ENCODE results near the gene EHD3.
A peak's percentile ranks its signal among the peaks of the same experiment; 100 is the strongest.
"Not testable (repeated sequence)": the region's sequence is repeated elsewhere in the genome, so short reads cannot be mapped to it uniquely, and the experiment has no call there.

EHD3 gene

DNA sequence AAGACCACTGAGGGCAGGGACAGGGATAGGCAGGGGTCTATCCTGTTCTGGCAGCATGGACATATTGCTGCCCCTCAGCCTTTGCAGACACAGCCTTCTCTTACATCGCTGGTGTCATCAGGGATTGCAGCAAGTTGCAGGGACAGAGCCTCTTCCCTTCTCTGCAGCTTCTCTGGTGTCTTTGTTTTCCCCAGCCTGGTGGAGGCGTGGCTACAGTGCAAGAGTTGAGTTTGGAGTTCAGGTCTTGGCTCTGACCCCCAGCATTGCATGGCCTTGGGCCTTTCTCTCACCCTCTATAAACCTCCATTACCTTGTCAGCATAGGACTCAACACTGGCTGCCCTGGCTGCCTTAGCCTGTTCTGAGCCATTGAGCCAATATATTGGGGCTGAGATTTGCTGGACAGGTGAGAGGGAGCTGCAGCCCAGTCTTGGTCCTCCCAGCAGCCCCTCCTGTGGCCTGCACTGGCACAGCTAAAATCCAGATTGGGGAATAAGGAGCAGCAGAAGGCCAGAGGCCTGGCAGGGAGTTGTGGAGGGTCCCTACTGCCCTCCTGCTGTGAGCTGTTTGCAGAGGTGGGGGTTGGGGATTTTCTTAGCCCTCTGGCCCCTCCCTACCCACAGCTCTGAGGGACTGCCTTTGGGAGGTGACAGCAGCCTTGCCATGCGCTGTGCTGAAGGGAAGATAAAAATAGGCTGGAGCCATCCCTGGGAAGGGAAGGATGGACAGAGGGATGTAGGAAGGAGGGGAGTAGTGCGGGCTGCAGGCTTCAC, 22.8 kb downstream of the EHD3 start:
- DNase-seq: no peak

DNA sequence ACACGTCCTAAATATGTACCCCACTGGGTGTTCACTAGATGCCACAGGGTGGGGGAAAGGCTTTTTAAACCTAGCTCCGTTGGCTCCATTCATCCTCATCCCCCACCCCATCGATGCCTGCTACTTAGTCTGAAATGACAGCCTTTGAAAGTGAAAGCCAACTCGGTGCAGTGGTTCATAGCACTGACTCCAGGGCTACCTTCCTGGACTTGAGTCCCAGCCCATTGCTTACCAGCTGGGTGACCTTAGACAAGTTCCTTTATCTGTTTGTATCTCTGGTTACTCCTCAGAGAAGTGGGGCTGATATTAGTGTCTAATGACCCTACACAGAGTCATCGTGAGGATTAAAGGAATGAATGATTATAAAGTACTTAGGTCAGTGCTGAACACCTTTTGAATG, 24.4 kb downstream of the EHD3 start:
- DNase-seq: no peak

DNA sequence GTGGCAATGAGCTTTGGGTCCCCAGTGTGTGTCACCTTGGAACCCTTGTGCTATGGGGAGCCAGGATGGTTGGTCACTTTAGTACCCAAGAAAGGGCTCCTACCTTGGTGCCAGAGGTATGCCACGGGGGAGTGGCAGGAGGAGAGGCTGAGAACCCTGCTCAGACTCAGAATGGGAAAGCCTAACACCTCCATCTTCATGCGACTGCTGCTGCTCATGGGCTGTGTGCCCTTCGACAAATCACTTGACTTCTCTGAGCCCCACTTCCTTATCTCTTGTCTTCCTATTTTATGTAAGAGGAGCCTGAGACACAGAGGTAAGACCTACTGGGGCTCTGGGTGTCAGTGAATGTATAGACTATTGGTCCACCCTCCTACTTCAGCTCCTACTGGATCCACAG, 25.1 kb downstream of the EHD3 start:
- DNase-seq: no peak

DNA sequence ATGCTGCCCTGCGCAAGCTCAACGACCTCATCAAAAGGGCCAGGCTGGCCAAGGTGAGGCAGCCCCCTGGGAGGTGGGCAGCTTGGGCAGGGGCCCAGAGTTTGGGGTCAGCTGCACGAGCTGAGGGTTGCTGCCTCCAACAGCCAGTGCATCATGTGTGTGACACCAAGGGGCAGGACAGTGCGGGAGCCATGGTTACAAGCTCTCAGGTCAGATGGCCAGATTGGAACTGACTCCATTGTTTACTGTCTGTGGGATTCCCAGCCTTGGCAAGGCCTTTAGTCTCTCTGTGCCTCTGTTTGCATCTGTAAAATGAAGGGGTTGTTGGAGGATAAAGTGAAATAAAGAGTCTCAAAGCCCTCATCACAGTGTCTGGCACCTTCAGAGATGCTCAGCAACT, 26.9 kb downstream of the EHD3 start:
- DNase-seq: no peak

DNA sequence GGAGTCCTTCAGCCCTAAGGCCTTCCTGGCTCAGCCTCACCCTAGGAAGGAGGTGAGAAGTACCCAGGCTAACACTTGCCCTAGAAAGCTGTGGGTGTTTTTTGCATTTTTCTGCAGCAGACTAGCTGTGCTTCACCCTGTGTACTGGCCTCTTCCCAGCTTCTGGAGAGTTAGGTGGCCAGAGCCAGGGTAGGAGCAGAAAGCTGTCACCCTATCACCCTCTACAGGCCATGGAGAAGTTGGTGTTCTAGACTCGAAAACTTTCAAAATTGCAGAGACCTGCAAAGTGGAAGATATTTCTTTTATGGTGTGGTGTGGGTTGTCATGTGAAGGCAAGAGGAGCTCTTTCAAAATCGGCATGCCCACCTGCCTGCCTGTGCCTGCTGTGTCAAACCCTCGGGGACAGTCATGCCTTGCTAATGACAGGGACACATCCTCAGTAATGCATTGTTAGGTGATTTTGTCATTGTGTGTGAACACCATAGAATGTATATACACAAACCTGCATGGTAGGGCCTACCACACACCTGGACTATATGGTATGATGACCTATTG, 29.8 kb downstream of the EHD3 start:
- no peak for DNase-seq

DNA sequence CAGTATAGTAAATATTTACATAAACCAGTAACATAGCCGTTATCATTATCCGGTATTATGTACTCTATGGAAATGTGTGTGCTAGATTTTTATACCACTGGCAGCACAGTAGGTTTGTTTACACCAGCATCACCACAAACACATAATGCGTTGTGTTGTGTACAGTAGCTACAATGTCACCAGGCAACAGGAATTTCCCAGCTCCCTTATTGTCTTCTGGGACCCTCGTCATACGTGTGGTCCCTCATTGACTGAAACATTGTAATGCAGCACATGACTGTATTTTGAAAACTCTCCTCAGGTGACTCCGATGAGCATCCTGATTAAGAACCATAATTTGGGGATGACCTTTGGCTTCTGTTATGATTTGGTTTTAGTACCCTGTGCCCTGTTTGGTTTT, 31.3 kb downstream of the EHD3 start:
- no peak for DNase-seq

DNA sequence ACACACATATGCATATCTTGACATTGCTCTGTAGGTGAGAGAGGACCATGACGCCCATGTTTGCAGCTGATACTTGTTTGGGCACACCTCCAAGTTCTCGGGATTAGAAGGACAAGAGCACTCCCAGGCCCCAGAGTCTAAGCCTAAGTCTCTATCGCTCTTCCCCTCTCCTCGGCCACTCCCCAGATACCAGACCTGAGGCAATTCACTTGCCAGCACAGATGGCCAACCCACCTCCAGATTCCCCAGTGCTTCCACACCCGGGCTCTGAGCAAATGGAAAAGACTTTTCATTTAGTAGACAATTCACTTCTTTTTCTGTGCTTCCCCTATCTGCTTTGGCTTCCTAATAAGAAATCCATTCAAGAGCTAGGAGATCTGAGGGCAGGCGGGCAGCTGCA, 32.9 kb downstream of the EHD3 start:
- DNase-seq: no peak

DNA sequence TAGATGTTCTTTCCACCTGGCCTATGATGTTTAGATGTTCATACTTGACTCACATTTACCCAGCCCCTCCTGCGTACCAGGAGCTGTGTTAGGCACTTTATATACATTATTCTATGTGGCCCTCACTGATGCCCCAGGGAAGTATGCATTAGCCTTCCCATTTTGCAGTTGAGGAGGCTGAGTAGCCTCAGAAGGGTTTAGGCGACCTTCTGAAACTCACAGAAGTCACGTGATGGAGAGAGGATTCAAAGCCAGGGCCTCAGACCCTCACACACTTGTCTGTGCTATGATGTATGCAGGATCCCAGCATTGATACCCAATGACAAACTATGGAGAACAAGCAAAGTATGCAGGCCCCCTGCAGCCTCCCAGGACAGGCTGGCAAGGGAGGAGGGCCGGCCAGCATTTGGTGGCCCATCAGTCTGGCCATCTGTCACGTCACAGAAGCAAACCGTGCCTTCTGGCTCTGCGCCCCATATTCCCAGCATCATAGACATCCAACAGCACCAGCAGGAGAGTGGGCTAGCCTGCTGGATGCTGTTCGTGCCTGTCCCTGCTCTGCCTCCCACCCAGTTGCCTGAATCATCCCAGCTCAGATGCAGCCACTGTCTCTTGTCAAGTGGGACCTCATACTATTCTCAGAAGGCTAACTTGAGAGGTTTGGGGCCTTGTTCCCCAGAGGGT, 33.6 kb downstream of the EHD3 start:
- no peak for DNase-seq

DNA sequence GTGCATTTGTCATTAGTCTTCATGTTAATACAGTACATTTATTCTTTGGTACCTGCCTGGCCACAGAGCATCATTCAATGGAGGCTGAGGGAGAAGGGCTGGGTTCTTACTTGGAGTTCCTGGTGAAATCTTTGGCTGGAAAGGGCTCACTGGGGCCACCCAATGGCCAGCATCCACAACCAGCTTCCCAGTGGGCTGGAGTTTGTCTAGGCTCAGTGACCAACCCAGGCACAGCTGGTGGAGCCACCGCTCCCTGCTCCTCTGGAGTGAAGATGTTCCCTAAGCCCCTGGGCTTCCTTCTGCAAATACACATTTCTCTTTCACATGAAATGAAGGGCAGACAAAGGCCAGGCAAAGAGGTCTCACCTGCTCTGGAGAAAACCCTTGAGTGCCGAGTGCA, 34.4 kb downstream of the EHD3 start:
- DNase-seq: no peak

DNA sequence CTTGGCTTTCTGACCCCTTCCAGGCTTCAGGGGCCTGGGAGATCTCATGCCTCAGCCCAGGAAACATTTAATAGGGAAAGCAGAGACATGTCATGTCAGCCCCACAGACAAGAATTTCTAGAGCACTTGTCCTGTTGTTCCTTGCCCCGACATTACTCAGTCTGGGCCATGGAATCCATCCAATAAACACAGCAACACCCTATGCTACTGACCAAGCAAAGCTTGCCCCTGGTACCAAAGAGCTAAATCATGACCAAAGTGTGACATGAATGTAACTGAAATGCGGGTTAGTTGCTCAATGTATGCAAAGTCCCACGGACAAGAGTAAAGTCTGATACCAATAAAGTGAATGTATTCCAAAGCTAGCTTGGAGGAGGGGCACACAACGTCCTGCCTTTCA, 35.1 kb downstream of the EHD3 start:
- no peak for DNase-seq

DNA sequence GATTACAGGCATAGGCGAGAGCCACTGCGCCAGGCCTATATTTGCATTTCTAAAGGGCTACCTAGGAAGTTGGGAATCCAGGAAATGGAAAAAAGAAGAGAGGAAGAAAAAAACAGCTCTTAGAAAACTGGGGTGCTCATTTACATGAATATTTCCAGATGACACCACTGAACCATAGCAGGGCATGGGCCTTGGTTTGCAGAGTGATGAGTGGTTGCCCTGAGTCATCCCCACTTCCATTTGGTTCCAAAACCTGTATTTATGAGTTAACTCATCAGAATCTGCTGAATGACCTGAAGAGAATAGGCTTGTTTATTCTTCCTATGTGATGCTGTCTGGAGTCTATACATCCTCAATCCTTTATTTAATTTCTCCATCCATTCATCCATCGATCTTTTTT, 36.2 kb downstream of the EHD3 start:
- DNase-seq: no peak

DNA sequence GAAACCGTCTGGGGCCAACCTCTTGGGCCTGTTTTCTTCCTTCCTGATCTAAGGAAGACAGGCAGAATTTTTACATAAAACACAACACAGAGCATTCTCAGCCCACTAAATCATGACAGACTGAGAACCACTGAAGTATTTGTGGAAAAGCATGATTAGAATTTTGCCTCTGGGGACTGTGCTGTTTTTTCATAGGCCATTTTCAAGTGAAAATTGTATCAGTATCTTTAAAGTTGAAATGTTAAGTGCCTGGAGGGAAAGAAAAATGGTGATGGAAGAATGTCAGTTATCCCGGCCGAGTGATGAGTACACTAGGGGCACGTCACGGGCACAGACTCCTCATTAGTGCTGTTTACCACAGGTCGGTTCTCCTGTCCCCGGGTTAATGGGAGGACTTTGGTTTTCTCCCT, 36.9 kb downstream of the EHD3 start:
- no peak for DNase-seq

DNA sequence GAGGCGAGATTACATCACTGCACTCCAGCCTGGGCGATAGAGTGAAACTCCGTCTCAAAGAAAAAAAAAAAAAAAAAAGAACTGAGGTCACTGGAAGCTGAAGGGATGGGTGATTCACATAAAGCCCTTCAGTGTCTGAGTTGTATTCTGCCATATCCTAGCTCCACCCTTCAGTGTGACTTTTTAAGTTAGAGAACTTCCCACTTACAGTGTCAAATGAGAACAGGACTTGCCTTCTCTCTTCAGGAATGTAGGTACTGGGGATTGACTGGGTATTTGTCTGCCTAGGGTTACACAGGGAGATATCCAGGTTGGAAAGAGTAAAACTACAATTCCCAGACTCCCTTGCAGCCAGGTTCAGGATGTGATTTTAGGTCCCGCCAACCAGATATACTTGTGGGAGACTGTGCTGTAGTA, 37.9 kb downstream of the EHD3 start:
- peak in 1 of 2 donors; percentile 9 for DNase-seq

DNA sequence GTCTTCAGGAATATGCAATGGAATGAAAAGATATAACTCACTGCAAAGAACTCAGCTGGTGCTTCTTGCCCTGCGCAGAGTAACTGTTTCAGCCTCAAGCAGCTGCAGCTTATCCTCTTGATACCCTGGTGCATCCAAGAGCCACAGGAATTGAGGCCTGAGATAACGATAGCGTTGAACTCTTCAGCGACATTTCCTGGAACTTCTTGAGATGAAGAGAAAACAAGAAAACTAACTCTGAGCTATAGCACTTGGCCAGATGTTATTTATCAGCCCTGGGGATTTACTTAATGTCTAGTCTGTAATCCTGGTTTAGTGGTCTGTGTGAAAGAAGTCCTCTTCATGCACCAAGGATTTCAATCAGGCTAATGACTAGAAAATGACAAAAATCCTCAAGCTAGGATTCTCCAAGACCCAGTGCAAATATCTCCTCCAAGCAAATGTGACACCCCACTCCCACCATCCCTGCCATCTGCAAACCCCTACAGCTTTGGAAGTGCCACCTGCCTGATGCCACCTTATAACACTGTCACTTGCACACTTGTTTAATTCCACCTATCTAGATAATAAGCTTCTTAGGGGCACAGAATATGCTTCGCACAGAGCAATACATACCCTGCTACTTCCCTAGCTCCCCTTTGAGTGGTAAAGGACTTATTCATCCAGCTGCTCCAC, 40.6 kb downstream of the EHD3 start:
- no peak for DNase-seq

DNA sequence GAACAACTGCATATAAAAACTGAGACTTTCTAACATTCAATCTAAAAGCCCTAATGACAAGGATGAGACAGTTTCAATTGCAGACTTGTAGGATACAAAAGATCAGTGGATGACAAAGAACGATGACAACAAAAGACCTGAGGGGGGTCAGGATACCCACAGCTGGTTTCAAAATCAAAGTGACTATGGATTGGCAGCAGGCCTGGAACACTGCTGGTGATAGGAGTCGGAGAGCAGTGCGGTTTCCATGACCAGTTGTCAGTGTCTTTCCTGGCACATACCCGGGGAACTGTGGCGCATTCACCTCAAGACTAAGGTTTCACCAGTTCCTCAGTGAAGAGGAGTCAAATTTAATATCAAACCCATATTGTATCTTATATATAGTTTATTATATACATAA, 42.0 kb downstream of the EHD3 start:
- no peak for DNase-seq

DNA sequence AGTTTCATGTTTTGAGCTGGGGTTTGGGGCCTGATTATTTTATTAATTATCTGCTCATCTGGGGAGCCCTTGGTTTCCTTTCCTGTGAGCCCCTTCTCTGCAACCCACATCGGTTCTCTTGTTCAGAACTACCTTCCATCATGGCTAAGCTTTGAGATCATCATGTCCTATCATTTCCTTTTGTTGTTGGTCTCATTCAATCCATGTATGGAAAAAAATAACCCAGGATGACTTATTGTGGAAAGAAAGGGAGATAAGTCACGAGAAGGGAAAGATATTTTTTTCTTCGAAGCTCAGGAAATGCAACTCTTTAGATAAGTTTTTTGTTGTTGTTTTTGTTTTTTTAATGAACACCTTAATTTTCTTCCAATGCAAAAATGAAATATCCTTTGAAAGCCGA, 43.7 kb downstream of the EHD3 start:
- DNase-seq: no peak

DNA sequence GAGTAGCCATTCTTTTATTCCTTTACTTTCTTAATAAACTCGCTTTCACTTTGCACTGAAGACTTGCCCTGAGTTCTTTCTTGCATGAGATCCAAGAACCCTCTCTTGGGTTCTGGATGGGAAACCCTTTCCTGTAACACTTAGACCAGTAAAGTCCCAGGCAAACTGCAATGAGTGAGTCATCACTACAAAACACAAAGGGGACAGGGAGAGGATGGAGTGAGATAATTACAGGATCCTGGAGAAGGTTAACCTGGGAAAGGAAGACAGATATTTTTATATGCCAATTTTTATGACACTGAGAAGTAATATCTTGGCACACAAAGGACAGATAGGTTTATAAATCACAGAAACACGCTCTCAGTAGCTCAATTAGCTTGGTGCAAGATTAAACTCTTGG, 48.7 kb downstream of the EHD3 start:
- DNase-seq: no peak

DNA sequence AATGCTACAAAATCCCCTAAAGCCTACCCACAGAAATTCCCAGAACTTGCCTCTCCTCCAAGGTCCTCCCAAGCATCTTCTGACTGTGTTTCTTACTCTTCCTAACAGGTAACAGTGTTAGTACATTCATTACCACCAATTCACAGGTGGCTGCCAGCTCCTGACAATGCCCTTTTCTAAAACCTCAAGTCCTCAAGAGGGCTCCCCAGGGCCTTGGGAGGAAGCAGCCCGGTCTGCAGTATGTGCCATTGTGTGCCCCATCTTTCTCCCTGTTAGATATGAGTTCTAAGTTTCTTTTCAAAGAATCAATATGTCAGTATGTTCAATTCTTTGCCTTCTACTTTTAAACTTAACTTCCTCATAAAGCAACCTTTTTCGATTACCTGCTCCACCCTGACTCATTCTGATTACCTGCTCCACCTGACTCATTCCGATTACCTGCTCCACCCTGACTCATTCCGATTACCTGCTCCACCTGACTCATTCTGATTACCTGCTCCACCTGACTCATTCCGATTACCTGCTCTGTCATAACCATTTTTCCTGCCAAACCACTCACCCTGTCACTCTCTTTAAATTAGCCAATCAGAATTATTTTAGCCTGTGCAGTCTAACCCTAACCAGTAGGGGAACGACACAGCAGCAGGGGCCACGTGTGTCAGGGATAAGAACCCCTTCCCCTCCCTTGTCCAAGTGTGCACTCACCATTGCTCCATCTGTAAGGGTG, 49.4 kb downstream of the EHD3 start:
- not testable (repeated sequence) for DNase-seq

DNA sequence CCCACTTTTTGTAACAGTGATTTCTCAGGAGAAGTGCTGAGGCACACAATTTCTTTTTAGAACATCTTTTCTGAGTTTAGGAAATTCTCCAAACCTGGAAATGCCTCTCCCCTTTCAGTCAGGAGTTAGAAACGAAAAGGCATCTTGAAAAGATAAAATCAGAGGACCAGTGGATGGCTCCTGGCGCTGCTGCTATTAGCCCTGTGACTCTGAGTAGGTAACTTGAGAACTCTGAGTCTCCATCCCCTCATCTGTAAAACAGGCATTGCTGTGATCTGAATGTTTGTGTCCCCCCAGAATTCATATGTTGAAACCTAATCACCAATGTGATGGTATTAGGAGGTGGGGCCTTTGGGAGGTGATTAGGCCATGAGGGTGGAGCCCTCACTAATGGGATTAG, 50.2 kb downstream of the EHD3 start:
- no peak for DNase-seq

DNA sequence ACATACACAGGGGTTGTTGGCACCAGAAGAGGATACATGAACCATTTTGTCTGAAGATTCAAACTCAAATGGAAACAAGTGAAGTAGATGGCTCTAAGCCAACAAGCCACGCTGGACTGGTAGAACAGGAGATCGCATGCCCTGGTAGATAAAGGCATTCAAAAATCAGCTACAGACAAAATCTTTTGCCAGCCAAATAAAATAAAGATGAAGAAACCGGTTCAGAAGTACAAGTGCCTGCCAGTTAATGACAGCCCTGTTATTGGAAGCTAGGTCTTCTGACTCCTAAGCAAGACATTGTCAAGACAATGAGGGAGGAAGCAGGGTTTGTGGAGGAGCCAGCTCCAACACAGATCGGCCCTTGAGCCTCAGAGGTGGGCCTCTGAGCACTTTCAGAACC, 52.3 kb downstream of the EHD3 start:
- DNase-seq: no peak

DNA sequence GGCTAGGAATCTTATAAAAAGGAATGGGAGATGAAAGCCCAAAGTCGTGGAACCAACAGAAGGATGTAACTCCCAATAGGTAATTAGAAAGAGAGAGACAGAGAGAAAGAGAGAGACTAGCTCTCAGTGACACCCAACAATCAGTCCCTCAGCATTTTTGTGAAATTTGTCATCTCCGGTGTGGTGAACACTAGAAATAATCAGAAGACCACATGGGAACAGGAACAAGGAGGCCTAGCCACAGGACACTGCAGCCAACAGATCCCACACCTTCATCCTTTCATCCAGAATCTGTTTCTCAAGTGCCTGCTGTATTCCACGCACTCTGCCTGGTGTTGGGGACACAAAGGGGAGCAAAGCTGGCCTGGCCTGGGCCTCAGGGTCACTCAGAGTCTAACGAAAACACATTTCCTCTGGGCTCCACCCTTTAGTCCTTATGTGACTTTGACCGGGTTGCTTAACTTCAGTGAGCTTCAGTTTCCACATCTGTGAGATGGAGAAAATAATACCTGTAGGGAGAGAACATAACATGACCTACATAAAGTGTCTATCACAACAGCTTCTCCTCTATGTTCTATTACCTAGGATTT, 53.1 kb downstream of the EHD3 start:
- DNase-seq: no peak

DNA sequence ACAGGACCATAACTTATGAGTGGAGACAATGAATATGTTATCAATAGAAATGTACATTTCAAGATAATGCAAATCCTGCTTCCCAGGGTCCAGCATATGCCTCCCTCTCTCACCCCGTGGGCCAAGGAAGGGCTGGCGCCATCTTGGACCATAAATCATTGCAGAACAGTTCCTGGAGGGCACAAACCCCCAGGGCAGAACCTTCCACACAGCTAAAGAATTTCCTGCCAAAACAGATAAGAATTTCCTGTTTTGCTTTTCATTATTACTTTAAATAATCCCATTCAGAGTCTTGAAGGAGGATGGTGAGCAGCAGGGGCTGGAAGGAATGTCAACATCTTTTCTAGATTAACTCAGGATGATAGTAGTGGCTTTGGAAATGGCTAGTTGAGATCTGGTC, 53.7 kb downstream of the EHD3 start:
- DNase-seq: no peak

DNA sequence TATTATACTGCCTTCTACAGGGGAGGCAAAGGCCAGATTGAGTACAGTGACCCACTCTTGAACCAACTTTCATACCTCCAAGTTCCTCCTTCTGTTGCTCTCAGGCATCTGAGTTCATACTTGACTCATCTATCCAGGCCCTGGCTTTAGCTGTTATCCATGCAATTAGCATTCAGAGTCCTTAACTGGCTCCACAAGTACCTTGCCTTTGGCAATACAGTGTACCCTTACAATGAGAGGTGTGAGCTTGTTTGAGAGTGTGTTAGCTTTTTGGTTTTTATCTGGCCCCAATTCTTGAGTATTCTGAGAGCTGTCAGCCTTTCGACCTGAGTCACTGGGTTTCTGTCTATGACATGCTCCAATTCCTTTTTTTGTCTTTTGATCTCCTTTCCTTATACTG, 60.2 kb downstream of the EHD3 start:
- DNase-seq: peak in 1 of 2 donors; percentile 55

Data from inflammatory macrophage (primary cell).